ENCODE results near the gene LMCD1.

- TF ChIP-seq POLR2A (IDR thresholded peaks at IDR 0.05), result no peak
- TF ChIP-seq CTCF (IDR thresholded peaks at IDR 0.05), result no peak
These were observed 117.9 kb downstream of the LMCD1 start for GRCh38 chr3:8619548-8619947.
